PC-9 (cell line): ENCODE results near the gene SLC9A9.

ENCODE experiments used
- CTCF ChIP-seq: fragments of 200-600 bp; sonication (generic); conservative IDR thresholded peaks from 2 replicates; pipeline ENCODE4 v1.6.1; 2017; ENCODE audit warnings: mixed run types, antibody characterized with exemption, mild to moderate bottlenecking, moderate library complexity
- EZH2 ChIP-seq: fragments of 200-600 bp; sonication (generic); IDR thresholded peaks from 2 replicates; pipeline ENCODE4 v1.8.0; 2017; ENCODE audit warnings: antibody characterized with exemption, low read depth

- no peak for TF ChIP-seq CTCF
- no peak for TF ChIP-seq EZH2
Observed at GRCh38 chr3:143298380-143298779, 549.9 kb downstream of the SLC9A9 start.
